ENCODE results near the gene BAIAP2L1.
"Not testable (repeated sequence)": the region's sequence is repeated elsewhere in the genome, so short reads cannot be mapped to it uniquely, and the experiment has no call there.

The BAIAP2L1 gene

DNA sequence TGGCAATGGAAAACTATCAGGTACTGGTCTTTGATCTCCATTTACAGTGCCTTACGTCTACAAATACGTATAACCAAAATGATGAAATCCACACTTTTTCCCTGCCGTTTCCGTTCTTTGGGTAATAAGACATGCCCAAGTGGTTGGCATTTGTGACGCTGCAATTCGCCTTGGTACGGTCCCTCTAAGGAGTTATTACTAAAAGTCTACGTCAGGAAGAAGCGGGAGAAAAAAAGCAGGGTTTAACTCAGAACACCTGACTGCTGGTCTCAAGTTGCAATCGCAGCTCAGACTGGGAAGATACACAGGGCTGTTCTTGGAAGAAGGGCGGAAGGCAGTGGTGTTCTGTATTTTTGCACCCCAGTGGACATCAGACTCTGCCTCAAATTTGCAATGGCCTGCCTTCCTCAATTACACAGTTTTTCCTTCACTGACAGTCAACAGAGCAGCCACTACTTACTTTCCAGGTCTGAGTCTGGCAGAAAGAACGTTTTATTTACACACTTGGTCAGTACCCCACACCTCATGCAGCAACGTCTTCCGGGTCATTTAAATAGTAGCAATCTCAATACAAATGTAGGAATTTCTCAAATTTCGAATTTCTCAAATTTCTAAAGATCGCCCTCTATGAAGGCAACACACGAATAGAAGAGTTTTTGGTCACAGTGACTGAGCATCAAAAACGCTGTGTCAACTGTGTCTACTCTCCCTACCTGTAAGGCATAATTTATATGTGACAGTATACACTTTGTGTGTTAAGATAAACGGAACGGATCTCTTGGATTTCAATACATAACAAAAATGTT, 2.1 kb downstream of the BAIAP2L1 start:
- DNase-seq, result no peak

GRCh38 chr7:98396768-98397167, 4.1 kb downstream of the BAIAP2L1 start:
- DNase-seq, result no peak

GRCh38 chr7:98395951-98396350, 4.9 kb downstream of the BAIAP2L1 start:
- no peak for DNase-seq

DNA sequence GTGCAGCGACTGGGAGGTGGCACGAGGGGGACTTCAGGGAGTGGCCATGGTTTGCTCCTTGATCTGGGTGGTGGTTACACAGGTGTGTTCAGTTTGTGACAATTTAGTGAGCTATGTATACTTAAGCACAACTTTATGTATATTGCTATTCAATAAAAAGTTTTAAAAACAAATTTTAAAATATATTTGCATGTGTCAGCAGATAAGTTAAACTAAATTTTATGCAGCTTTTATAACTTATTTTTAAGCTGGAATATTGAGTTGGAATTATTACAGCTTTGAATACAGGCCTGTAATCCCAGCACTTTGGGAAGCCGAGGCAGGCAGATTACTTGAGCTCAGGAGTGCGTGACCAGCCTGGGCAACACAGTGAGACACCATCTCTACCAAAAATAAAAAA, 5.4 kb downstream of the BAIAP2L1 start:
- no peak for DNase-seq

DNA sequence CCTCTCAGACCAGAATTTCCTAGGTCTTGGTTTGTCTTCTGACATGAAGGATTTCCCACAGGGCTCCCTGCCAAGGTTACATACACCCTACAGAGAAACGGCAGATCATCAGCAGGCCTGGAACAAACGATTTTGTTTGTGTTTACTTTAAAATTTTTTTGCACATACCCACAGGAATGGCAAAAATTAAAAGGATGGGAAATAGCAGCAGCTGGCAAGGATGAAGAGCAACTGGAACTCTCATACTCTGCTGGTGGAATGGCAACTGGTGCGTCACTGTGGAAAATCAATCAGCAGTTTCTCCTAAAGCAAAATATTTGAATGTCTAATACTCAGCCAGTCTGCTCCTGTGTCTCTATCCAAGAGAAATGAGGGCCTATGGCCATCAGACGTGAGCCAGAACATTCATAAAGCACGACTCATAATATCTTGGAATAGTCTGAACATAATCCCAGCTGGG, 6.5 kb downstream of the BAIAP2L1 start:
- no peak for DNase-seq

GRCh38 chr7:98387544-98388226, 13.2 kb downstream of the BAIAP2L1 start:
- no peak for DNase-seq

GRCh38 chr7:98387131-98387530, 13.8 kb downstream of the BAIAP2L1 start:
- DNase-seq, result no peak

GRCh38 chr7:98385532-98385931, 15.4 kb downstream of the BAIAP2L1 start:
- DNase-seq, result not testable (repeated sequence)

- DNase-seq, result no peak
Measured at GRCh38 chr7:98378210-98378819, 22.6 kb downstream of the BAIAP2L1 start.

DNA sequence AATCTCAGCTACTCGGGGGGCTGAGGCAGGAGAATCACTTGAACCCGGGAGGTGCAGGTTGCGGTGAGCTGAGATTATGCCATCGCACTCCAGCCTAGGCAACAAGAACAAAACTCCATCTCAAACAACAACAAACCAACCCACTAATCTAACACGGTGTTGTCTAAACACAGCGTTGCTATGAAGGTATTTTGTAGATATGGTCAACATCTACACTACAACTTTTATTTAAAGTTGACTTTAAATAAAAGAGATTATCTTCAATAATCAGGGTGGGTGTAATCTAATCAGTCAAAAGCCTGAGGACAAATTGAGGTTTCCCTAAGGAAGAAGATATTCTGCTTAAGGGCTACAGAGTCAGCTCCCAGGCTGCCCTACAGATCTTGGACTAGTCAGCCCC, 24.2 kb downstream of the BAIAP2L1 start:
- DNase-seq, result no peak

- no peak for DNase-seq
Measured at GRCh38 chr7:98375664-98376063, 25.2 kb downstream of the BAIAP2L1 start.

- DNase-seq, result no peak
Measured at GRCh38 chr7:98374285-98374680, 26.6 kb downstream of the BAIAP2L1 start.

DNA sequence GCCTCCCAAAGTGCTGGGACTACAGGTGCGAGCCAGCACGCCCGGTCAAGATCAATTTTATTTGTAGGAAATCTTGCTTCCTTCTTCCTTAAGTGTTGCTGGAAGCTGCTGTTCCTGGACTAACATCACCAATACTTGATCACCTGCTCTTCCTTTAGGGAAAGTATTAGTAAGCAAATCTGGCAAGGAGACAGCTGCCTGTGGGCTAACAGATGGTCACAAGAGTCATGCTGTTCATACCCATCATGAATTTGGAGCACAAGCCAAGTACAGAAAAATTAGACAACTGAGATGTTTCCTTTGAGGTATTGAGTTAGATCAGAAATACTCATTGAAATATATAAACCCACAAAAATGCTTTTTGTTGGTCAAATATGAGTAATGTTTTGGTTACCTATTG, 27.9 kb downstream of the BAIAP2L1 start:
- DNase-seq, result no peak

DNA sequence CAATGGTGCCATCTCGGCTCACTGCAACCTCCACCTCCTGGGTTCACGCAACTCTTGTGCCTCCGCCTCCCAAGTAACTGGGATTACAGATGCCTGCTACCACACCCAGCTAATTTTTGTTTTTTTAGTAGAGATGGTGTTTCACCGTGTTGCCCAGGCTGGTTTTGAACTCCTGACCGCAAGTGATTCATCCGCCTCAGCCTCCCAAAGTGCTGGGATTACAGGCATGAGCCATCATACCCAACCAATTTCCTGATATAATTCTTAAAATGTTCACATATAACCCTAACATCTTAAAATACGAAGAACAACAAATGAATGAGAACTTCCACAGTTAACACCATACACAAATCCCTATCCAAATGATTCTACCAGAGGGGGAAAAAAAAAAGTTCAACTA, 31.2 kb downstream of the BAIAP2L1 start:
- DNase-seq, result no peak

DNA sequence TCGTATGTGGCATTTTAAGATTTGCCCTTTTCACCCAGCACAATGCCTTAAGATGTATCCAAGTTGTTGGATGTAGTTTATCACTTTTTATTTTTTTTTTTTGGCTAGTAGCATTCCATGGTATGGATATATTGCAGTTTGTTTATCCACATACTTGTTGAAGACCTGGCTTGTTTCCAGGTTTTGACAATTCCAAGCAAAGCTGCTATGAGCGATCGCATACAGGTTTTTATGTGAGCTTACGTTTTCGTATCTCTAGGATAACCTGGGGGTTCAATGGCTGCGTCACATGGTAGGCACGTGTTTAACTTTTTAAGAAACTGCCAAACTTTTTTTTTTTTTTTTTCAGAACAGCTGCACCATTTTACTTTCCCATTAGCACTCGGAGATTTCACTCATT, 32.2 kb downstream of the BAIAP2L1 start:
- DNase-seq, result no peak

DNA sequence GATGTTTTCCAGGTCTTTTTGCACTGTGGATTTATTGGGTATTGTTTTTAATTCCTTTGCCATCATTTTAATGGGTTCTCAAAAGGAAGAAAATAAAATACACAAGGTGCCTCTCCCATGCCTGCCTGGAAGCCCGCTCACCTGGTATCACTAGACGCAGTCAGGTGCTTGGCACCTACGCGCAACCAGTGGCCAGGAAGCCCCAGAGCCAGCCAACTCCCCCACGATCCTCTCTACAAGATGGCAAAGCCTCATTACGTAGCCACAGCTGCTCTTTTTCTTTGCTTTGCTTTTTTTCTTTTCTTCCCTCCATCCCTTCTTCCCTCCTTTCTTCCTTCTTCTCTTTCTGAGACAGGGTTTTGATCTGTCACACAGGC, 34.3 kb downstream of the BAIAP2L1 start:
- DNase-seq, result no peak

DNA sequence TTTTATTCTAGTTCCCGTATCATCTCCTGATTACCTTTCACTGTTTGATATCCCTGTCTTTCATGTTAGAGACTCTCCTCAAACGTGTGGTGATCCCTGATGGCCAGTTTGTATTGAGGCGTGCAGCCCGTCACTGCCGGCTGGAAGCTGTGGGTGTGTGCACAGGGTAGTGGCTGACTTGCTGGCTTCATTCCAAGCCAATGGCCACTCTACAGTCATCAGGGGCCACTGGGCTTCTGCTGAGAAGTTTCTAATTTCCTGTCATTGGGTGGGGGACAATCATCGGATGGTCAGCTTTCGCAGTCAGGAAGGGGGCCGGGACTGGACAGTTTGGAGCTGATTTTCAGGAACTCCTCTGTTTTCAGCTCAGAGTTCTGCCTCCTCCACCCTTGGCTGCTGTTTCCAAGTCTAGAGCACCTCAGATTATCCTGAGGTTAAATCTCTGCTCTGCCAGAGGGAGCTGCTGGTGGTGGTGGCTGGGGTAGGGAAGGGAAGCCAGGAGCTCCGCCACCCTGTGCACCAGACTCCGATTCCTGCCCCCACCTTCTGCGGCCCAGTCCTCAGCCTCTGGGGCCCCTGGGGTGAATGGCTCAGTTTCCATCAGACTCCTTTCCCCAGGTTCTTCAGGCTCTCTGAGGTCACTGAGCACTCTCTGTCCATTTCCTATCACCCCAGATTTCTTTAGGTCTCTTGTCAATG, 34.9 kb downstream of the BAIAP2L1 start:
- no peak for DNase-seq

GRCh38 chr7:98364220-98364619, 36.7 kb downstream of the BAIAP2L1 start:
- no peak for DNase-seq

DNA sequence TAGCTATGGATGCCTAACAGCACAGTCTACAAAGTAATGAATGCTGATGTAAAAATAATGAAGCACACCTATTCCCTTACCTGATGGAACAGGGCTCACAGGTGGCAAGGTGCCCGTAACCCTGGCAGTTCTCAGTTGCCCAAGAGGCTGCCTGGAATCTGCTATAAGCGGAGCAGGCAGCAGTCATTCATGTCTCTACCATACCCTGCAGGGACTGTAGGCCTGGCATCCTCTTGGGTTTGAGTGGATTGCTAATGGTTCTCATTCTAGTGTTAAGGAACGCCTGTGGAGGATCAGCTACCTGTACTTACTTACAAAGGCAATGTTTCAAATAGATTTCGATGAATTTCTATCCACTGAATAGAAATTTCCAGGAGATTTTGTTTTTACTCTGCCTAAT, 38.4 kb downstream of the BAIAP2L1 start:
- DNase-seq, result no peak

GRCh38 chr7:98360221-98361130, 40.4 kb downstream of the BAIAP2L1 start:
- no peak for DNase-seq

DNA sequence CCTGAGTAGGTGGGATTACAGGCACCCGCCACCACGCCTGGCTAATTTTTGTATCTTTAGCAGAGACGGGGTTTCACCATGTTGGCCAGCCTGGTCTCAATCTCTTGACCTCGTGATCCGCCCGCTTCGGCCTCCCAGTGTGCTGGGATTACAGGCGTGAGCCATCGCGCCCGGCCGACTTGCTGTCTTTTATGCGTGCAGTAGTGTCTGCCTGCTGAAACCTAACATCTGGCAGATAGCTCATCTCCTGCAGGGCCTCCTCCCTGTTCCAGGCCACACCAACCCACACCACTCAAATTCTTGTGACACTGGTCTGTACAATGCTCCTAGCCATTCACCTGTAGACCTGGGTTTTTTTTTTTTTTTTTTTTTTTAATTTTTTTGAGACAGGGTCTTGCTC, 41.5 kb downstream of the BAIAP2L1 start:
- DNase-seq, result no peak

GRCh38 chr7:98358706-98359105, 42.2 kb downstream of the BAIAP2L1 start:
- DNase-seq, result no peak

All from NCI-H187 treated with DMSO at 0.1 percent for 48 hours (cell line).